ENCODE results near the gene SCRN1. TPM values are rescaled to one million over a fixed set of nuclear protein-coding genes. Genes with fewer than 3 reads are reported as not detected.

The SCRN1 gene
- total and polyA plus RNA-seq, 2 of the 13 experiments (the other 11 are each of a cell fraction or from before 2014, with no cell fraction given), result 43.2 to 49.8 TPM

DNA sequence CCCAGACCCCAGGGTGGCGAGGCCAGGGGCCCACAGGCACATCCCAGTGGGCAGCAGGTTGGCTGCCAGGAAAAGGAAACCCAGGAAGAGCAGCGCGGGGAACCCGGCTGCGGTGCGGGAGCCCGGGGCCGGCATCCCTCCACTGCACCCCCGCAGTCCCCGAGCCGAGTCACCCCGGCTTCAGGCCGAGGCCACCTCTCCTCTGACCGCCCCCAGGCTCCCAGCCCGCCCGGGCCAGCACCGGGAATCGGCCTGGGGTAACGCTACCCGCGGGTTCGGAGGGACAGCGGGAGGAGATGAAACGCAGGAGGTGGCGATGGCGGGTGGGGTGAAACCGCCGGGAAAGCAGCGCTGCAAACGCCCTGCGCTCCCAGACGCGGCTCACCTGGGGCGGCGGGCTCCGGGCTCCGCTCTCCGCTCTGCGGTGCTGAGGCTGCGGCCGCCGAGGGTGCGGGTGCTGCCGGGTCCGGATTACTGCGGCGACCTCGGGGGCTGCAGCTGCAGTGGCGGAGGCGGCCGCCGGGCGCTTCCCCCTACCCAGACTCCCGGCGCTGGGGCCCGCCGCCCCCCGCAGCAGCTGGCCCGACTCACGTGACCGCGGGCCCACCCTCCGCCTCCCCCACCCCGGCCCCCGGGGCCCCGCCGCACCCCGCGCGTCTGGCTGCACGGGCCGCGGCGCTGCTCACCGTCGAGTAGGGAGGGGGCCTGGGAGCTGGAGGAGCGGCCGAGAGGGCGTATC lies at the start of gene SCRN1 (continued):
- TF ChIP-seq ARHGAP35 (CRISPR knock-in tag; IDR thresholded peaks at IDR 0.05; ENCODE audit: borderline replicate concordance) (no peak), SIX4 (CRISPR knock-in tag; IDR thresholded peaks at IDR 0.05) (no peak), CBX1 (IDR thresholded peaks at IDR 0.05; ENCODE audit: low read depth) (no peak), SETDB1 (CRISPR knock-in tag; IDR thresholded peaks at IDR 0.05; ENCODE audit: borderline replicate concordance) (no peak), TAF15 (IDR thresholded peaks at IDR 0.05; ENCODE audit: low read depth, low read length, poor library complexity, severe bottlenecking) (no peak), TEAD2 (CRISPR knock-in tag; IDR thresholded peaks at IDR 0.05) (no peak), ZNF34 (CRISPR knock-in tag; IDR thresholded peaks at IDR 0.05; ENCODE audit: borderline replicate concordance) (no peak), ZNF784 (CRISPR knock-in tag; IDR thresholded peaks at IDR 0.05; ENCODE audit: borderline replicate concordance) (no peak), ZFP41 (CRISPR knock-in tag; IDR thresholded peaks at IDR 0.05; ENCODE audit: borderline replicate concordance) (no peak), ZNF430 (CRISPR knock-in tag; IDR thresholded peaks at IDR 0.05) (no peak), ZNF652 (CRISPR knock-in tag; IDR thresholded peaks at IDR 0.05; ENCODE audit: borderline replicate concordance, low read depth) (no peak), THAP8 (CRISPR knock-in tag; IDR thresholded peaks at IDR 0.05; ENCODE audit: borderline replicate concordance) (no peak), ZNF850 (CRISPR knock-in tag; conservative IDR thresholded peaks at IDR 0.05) (no peak), ZNF558 (CRISPR knock-in tag; IDR thresholded peaks at IDR 0.05; ENCODE audit: borderline replicate concordance) (no peak), GPN1 (CRISPR knock-in tag; IDR thresholded peaks at IDR 0.05; ENCODE audit: borderline replicate concordance) (no peak)
- TF ChIP-seq, protein P1, sequence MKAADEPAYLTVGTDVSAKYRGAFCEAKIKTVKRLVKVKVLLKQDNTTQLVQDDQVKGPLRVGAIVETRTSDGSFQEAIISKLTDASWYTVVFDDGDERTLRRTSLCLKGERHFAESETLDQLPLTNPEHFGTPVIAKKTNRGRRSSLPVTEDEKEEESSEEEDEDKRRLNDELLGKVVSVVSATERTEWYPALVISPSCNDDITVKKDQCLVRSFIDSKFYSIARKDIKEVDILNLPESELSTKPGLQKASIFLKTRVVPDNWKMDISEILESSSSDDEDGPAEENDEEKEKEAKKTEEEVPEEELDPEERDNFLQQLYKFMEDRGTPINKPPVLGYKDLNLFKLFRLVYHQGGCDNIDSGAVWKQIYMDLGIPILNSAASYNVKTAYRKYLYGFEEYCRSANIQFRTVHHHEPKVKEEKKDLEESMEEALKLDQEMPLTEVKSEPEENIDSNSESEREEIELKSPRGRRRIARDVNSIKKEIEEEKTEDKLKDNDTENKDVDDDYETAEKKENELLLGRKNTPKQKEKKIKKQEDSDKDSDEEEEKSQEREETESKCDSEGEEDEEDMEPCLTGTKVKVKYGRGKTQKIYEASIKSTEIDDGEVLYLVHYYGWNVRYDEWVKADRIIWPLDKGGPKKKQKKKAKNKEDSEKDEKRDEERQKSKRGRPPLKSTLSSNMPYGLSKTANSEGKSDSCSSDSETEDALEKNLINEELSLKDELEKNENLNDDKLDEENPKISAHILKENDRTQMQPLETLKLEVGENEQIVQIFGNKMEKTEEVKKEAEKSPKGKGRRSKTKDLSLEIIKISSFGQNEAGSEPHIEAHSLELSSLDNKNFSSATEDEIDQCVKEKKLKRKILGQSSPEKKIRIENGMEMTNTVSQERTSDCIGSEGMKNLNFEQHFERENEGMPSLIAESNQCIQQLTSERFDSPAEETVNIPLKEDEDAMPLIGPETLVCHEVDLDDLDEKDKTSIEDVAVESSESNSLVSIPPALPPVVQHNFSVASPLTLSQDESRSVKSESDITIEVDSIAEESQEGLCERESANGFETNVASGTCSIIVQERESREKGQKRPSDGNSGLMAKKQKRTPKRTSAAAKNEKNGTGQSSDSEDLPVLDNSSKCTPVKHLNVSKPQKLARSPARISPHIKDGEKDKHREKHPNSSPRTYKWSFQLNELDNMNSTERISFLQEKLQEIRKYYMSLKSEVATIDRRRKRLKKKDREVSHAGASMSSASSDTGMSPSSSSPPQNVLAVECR (CRISPR knock-in tag; IDR thresholded peaks at IDR 0.05; ENCODE audit: borderline replicate concordance), result peak; percentile 44
- TF ChIP-seq, protein P2, sequence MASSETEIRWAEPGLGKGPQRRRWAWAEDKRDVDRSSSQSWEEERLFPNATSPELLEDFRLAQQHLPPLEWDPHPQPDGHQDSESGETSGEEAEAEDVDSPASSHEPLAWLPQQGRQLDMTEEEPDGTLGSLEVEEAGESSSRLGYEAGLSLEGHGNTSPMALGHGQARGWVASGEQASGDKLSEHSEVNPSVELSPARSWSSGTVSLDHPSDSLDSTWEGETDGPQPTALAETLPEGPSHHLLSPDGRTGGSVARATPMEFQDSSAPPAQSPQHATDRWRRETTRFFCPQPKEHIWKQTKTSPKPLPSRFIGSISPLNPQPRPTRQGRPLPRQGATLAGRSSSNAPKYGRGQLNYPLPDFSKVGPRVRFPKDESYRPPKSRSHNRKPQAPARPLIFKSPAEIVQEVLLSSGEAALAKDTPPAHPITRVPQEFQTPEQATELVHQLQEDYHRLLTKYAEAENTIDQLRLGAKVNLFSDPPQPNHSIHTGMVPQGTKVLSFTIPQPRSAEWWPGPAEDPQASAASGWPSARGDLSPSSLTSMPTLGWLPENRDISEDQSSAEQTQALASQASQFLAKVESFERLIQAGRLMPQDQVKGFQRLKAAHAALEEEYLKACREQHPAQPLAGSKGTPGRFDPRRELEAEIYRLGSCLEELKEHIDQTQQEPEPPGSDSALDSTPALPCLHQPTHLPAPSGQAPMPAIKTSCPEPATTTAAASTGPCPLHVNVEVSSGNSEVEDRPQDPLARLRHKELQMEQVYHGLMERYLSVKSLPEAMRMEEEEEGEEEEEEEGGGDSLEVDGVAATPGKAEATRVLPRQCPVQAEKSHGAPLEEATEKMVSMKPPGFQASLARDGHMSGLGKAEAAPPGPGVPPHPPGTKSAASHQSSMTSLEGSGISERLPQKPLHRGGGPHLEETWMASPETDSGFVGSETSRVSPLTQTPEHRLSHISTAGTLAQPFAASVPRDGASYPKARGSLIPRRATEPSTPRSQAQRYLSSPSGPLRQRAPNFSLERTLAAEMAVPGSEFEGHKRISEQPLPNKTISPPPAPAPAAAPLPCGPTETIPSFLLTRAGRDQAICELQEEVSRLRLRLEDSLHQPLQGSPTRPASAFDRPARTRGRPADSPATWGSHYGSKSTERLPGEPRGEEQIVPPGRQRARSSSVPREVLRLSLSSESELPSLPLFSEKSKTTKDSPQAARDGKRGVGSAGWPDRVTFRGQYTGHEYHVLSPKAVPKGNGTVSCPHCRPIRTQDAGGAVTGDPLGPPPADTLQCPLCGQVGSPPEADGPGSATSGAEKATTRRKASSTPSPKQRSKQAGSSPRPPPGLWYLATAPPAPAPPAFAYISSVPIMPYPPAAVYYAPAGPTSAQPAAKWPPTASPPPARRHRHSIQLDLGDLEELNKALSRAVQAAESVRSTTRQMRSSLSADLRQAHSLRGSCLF (CRISPR knock-in tag; IDR thresholded peaks at IDR 0.05; ENCODE audit: borderline replicate concordance), result no peak

Data from HepG2 (cell line).